Esophagus squamous epithelium (tissue), 5 donors: Measurements from ENCODE around the gene CAPZA2. TPM values are rescaled to one million over a fixed set of nuclear protein-coding genes. Genes with fewer than 3 reads are reported as not detected.

Source experiments
- DNase-seq: peaks from one replicate; lab custom pipeline; 2025; lab: John Stamatoyannopoulos, UW
- H3K27ac ChIP-seq, 4 donors: fragments of 200-600 bp; sonication (generic); one replicate each; pipeline ENCODE4 v1.5.1; 2016 to 2019; ENCODE audit warnings: mild to moderate bottlenecking in 1 of 4
- H3K27me3 ChIP-seq, 4 donors: fragments of 200-600 bp; sonication (generic); 1 replicate in 3 of 4; 2 replicates in 1 of 4; pipeline versions ENCODE4 v1.5.1 to v1.6.0; 2017 to 2021; ENCODE audit warnings: antibody characterized with exemption in 1 of 4
- H3K36me3 ChIP-seq, 3 donors: fragments of 200-600 bp; sonication (generic); one replicate each; pipeline ENCODE4 v1.5.1; 2016 to 2019
- H3K4me1 ChIP-seq, 3 donors: fragments of 200-600 bp; sonication (generic); one replicate each; pipeline ENCODE4 v1.5.1; 2017 to 2019
- H3K4me3 ChIP-seq, 4 donors: fragments of 200-600 bp; sonication (generic); 1 replicate in 3 of 4; 2 replicates in 1 of 4; pipeline ENCODE4 v1.5.1; 2016 to 2019; ENCODE audit warnings: mild to moderate bottlenecking in 2 of 4, moderate library complexity in 1 of 4
- H3K9me3 ChIP-seq, 3 donors: fragments of 200-600 bp; sonication (generic); one replicate each; pipeline ENCODE4 v1.5.1; 2016 to 2019
- CTCF ChIP-seq, 6 experiments: fragments of 450-650 bp in 4 of 6; fragments of 200-600 bp in 2 of 6; sonication (generic) in 2 of 6; IDR thresholded peaks; one replicate each; pipeline ENCODE4 v1.5.1; 2016 to 2019; ENCODE audit warnings: antibody characterized with exemption in 6 of 6, mild to moderate bottlenecking in 4 of 6, moderate library complexity in 4 of 6
- POLR2A ChIP-seq, 4 donors: fragments of 450-650 bp; IDR thresholded peaks; one replicate each; pipeline ENCODE4 v1.6.1; 2017; ENCODE audit warnings: antibody characterized with exemption in 4 of 4, mild to moderate bottlenecking in 4 of 4, moderate library complexity in 3 of 4
- WGBS, 2 donors: methylation state at CpG; one replicate each; pipeline ENCODE4 v1.1.5; 2018; 5-methylcytosine and 5-hydroxymethylcytosine counted together
- intact Hi-C: fragments of 100-400 bp; cut with DNase I; formaldehyde crosslinking; loops from one replicate; pipeline ENCODE4 v1.15.0; 2022
- total RNA-seq, 4 donors: library from RNA; depleted of rRNA; stranded (reverse); fragments of >200 nt; gene quantifications; one replicate each; pipeline ENCODE4 v1.1.0, GENCODE V29; 2016
- donor health status: DM: yes; HTN: yes; CAD: no.

Gene CAPZA2
- total RNA-seq, 4 donors from 2014 or later = 68.7 to 123 (median 84.1) TPM

- no peak for DNase-seq
- Histone ChIP-seq H3K9me3 (no peaks in the 10 kb centered on the region), H3K27ac (no peak overlapping the region), H3K36me3 (peaks cover 0 to 43% (median 5%) of the 10 kb centered on the region in 3 donors), H3K4me1 (no peaks in the 10 kb centered on the region), H3K4me3 (no peak overlapping the region), H3K27me3 (no peaks in the 10 kb centered on the region)
- intact Hi-C loops = no loop called here
- no peak for TF ChIP-seq POLR2A (IDR thresholded peaks at IDR 0.05)
- no peak for TF ChIP-seq CTCF (IDR thresholded peaks at IDR 0.05)
- WGBS, 2 donors = 68 to 80% methylated on average over 5 of the region's 5 CpGs
Measured at GRCh38 chr7:116922545-116922944, 60.2 kb downstream of the CAPZA2 start.

- Histone ChIP-seq H3K27me3 (no peaks in the 10 kb centered on the region), H3K27ac (no peak overlapping the region), H3K4me1 (no peaks in the 10 kb centered on the region), H3K36me3 (peaks cover 0 to 21% (median 0%) of the 10 kb centered on the region in 3 donors), H3K4me3 (no peak overlapping the region), H3K9me3 (no peaks in the 10 kb centered on the region)
- no peak for DNase-seq
- intact Hi-C loops = no loop called here
- WGBS, 2 donors = 59 to 67% methylated on average over 5 of the region's 5 CpGs
- TF ChIP-seq POLR2A (IDR thresholded peaks at IDR 0.05) (no peak), CTCF (IDR thresholded peaks at IDR 0.05) (no peak)
Measured at GRCh38 chr7:116924741-116925140, 62.4 kb downstream of the CAPZA2 start.

GRCh38 chr7:116929021-116929420 lies 66.6 kb downstream of the CAPZA2 start:
- Histone ChIP-seq H3K4me1 (peaks cover 0 to 8% (median 2%) of the 10 kb centered on the region in 3 donors), H3K4me3 (no peak overlapping the region), H3K36me3 (no peaks in the 10 kb centered on the region), H3K27me3 (no peaks in the 10 kb centered on the region), H3K27ac (no peak overlapping the region), H3K9me3 (no peaks in the 10 kb centered on the region)
- TF ChIP-seq CTCF (IDR thresholded peaks at IDR 0.05) = no peak
- no peak for TF ChIP-seq POLR2A (IDR thresholded peaks at IDR 0.05)
- WGBS, 2 donors = 29 to 37% methylated on average over 3 of the region's 3 CpGs
- no peak for DNase-seq
- intact Hi-C loops = no loop called here

GRCh38 chr7:116929914-116930913 lies 67.8 kb downstream of the CAPZA2 start:
- 26 to 27% methylated on average over 25 of the region's 25 CpGs for WGBS, 2 donors
- TF ChIP-seq POLR2A (IDR thresholded peaks at IDR 0.05) (no peak), CTCF (IDR thresholded peaks at IDR 0.05) (peak; percentile 84 to 96 (median 92))

GRCh38 chr7:116932566-116932965 lies 70.2 kb downstream of the CAPZA2 start:
- no peaks in the 10 kb centered on the region for H3K9me3 ChIP-seq
- peaks cover 0 to 14% (median 0%) of the 10 kb centered on the region in 4 donors for H3K27me3 ChIP-seq
- H3K36me3 ChIP-seq = no peaks in the 10 kb centered on the region
- H3K4me3 ChIP-seq = no peak overlapping the region
- intact Hi-C loops = no loop called here
- no peak for DNase-seq
- TF ChIP-seq CTCF (IDR thresholded peaks at IDR 0.05) (no peak), POLR2A (IDR thresholded peaks at IDR 0.05) (no peak)
- WGBS, 2 donors = 92 to 94% methylated on average over 6 to 7 of the region's 7 CpGs
- peaks cover 0 to 8% (median 2%) of the 10 kb centered on the region in 3 donors for H3K4me1 ChIP-seq
- no peak overlapping the region for H3K27ac ChIP-seq

More at GRCh38 chr7:116929914-116930913, 67.8 kb downstream of the CAPZA2 start:
- Histone ChIP-seq H3K36me3 (no peaks in the 10 kb centered on the region), H3K27me3 (peaks cover 0 to 6% (median 0%) of the 10 kb centered on the region in 4 donors), H3K4me1 (peaks cover 0 to 8% (median 2%) of the 10 kb centered on the region in 3 donors), H3K9me3 (no peaks in the 10 kb centered on the region), H3K27ac (no peak overlapping the region), H3K4me3 (peak overlapping the region in 1 of 4 donors; percentile 19)
- intact Hi-C loops = no loop called here
- no peak for DNase-seq
